ENCODE data around the gene ILDR1.

The ILDR1 gene

DNA sequence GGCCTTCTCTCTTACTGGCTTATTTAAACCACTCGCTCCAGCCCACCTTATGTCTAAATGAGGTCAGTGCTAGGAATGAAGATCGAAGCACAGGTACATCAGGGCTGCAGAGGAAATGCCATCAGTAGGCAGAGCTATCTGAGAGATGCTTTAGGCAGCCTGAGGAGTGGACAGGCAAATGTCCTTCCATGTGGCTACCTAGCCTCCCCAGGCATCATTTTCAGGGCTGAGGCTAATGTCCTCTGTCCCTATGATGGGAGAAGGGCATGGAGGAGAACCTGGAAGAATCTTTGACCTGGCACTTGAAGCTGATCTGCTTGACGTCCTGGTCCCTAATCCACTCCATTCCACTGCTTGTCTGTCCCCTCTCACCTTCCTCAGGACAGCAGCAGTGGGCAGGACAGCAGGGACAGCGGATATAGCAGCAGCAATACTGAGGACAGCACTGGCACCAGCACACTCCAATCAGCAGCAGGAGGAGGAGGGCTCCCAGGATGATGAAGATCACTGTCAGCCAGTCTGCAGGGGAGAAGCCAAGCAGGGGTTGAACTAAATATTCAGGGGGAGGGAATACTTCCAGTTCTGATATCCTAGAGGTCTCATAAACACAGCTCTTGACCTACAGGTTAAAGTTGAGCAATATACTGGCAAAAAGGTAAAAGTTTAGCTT, 21.0 kb downstream of the ILDR1 start:
- Histone ChIP-seq H3F3A (ENCODE audit: insufficient read depth, low read length) (peaks cover 21% of the 10 kb centered on the region), H3K9ac (ENCODE audit: low read length) (no peak overlapping the region), H3K27me3 (replicated peaks; ENCODE audit: insufficient read depth, low read length) (no peaks in the 10 kb centered on the region), H3K4me2 (ENCODE audit: low read depth, low read length) (no peak overlapping the region), H3K4me1 (ENCODE audit: low read length) (peaks cover 51% of the 10 kb centered on the region), H3K9me2 (replicated peaks; ENCODE audit: insufficient read depth, low read length) (no peaks in the 10 kb centered on the region), H3K9me3 (replicated peaks; ENCODE audit: insufficient read depth, low read length) (no peaks in the 10 kb centered on the region), H3K27ac (ENCODE audit: low read length) (no peak overlapping the region), H3K4me3 (ENCODE audit: low read length) (no peak overlapping the region), H2AFZ (ENCODE audit: low read length) (no peak overlapping the region), H3K36me3 (replicated peaks; ENCODE audit: insufficient read depth, low read length) (no peaks in the 10 kb centered on the region), H4K20me1 (ENCODE audit: insufficient read depth, low read length) (no peaks in the 10 kb centered on the region), H3K79me2 (ENCODE audit: low read length) (no peaks in the 10 kb centered on the region)
- TF ChIP-seq EZH2 (optimal IDR thresholded peaks at IDR 0.05; ENCODE audit: low read depth, low read length): no peak
- TF ChIP-seq EZH2phosphoT487 (IDR thresholded peaks at IDR 0.05; ENCODE audit: low read length): no peak
- TF ChIP-seq, protein P1, sequence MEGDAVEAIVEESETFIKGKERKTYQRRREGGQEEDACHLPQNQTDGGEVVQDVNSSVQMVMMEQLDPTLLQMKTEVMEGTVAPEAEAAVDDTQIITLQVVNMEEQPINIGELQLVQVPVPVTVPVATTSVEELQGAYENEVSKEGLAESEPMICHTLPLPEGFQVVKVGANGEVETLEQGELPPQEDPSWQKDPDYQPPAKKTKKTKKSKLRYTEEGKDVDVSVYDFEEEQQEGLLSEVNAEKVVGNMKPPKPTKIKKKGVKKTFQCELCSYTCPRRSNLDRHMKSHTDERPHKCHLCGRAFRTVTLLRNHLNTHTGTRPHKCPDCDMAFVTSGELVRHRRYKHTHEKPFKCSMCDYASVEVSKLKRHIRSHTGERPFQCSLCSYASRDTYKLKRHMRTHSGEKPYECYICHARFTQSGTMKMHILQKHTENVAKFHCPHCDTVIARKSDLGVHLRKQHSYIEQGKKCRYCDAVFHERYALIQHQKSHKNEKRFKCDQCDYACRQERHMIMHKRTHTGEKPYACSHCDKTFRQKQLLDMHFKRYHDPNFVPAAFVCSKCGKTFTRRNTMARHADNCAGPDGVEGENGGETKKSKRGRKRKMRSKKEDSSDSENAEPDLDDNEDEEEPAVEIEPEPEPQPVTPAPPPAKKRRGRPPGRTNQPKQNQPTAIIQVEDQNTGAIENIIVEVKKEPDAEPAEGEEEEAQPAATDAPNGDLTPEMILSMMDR (IDR thresholded peaks at IDR 0.05; ENCODE audit: low read length): no peak
- no peak for DNase-seq

DNA sequence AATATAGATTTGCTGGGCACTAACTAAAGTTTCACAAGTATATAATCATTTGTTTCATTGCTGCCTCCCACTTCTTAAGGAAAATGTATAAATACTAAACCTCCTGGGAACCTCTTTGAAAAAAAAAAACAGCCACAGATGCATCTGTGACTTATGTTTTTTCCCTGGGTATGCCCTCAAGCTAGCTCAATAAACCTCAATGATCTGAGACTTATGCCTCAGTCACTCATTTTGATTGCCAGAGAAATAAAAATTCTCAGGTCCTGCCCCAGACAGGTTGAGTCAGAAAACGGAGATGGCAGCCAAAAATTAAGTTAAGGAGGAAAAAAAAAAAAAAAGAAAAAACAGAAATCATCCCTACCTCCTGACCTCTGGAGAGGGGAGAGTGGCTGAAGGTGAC, 22.1 kb downstream of the ILDR1 start:
- H3K9ac ChIP-seq (ENCODE audit: low read length): no peak overlapping the region
- H3K27me3 ChIP-seq (replicated peaks; ENCODE audit: insufficient read depth, low read length): no peaks in the 10 kb centered on the region
- no peaks in the 10 kb centered on the region for H3K9me3 ChIP-seq (replicated peaks; ENCODE audit: insufficient read depth, low read length)
- H3K4me1 ChIP-seq (ENCODE audit: low read length): peaks cover 57% of the 10 kb centered on the region
- H3K79me2 ChIP-seq (ENCODE audit: low read length): no peaks in the 10 kb centered on the region
- DNase-seq: no peak
- H3K4me2 ChIP-seq (ENCODE audit: low read depth, low read length): no peak overlapping the region
- no peak overlapping the region for H3K4me3 ChIP-seq (ENCODE audit: low read length)
- no peak overlapping the region for H2AFZ ChIP-seq (ENCODE audit: low read length)
- H3F3A ChIP-seq (ENCODE audit: insufficient read depth, low read length): peaks cover 32% of the 10 kb centered on the region
- TF ChIP-seq, protein P1 (IDR thresholded peaks at IDR 0.05; ENCODE audit: low read length): no peak
- TF ChIP-seq EZH2phosphoT487 (IDR thresholded peaks at IDR 0.05; ENCODE audit: low read length) (no peak), EZH2 (optimal IDR thresholded peaks at IDR 0.05; ENCODE audit: low read depth, low read length) (no peak)
- H3K36me3 ChIP-seq (replicated peaks; ENCODE audit: insufficient read depth, low read length): no peaks in the 10 kb centered on the region
- H4K20me1 ChIP-seq (ENCODE audit: insufficient read depth, low read length): no peaks in the 10 kb centered on the region
- no peak overlapping the region for H3K27ac ChIP-seq (ENCODE audit: low read length)
- H3K9me2 ChIP-seq (replicated peaks; ENCODE audit: insufficient read depth, low read length): no peaks in the 10 kb centered on the region

DNA sequence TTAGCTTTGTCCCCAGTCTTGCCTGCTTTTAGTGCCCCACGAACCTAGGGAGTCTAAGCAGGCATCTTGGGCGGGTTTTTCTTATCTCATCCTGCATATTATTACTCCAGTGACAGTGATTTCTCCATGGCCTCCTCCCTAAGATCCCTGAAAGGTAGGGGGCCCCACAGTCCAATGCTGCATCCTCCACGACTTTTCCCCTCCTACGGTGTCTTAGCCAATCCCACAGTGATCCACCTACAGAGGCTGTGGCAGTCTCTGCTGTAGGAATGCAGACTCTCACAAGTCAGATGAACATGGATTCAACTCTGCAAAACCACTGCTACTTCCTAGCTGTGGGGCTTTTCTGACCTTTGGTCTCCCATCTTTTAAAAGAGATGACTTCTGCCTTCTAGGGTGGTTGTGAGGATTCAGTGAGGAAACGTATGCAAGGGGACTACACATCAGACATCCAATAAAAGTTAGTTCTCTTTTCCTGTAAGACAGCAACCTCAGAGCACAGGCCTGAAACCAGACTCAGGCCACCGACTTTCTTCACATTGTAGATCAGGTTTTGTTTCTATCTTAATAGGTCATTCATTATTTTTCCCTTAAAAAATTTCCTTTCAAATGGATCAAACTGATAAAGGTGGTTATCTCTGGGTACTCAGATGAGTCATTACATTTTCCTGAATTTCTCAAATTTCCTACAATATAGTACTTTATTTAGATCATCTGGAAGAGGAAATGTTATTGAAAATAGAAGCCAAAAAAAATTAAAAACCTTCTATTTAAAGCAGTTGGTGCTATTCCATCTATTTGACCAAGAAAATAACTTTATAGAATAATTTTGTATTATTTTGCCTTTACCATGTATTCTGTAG, 23.2 kb downstream of the ILDR1 start:
- H3K4me1 ChIP-seq (ENCODE audit: low read length): peaks cover 54% of the 10 kb centered on the region
- TF ChIP-seq, protein P1 (IDR thresholded peaks at IDR 0.05; ENCODE audit: low read length): no peak
- TF ChIP-seq EZH2 (optimal IDR thresholded peaks at IDR 0.05; ENCODE audit: low read depth, low read length) (no peak), EZH2phosphoT487 (IDR thresholded peaks at IDR 0.05; ENCODE audit: low read length) (no peak)
- no peak overlapping the region for H3K4me2 ChIP-seq (ENCODE audit: low read depth, low read length)

More for the DNA sequence above, 23.2 kb downstream of the ILDR1 start:
- Histone ChIP-seq H3K27ac (ENCODE audit: low read length) (no peak overlapping the region), H4K20me1 (ENCODE audit: insufficient read depth, low read length) (no peaks in the 10 kb centered on the region), H3F3A (ENCODE audit: insufficient read depth, low read length) (peaks cover 27% of the 10 kb centered on the region), H3K9me3 (replicated peaks; ENCODE audit: insufficient read depth, low read length) (no peaks in the 10 kb centered on the region), H3K79me2 (ENCODE audit: low read length) (peaks cover 2% of the 10 kb centered on the region; the same call in 1 of the 2 replicates), H3K9me2 (replicated peaks; ENCODE audit: insufficient read depth, low read length) (no peaks in the 10 kb centered on the region), H2AFZ (ENCODE audit: low read length) (no peak overlapping the region), H3K36me3 (replicated peaks; ENCODE audit: insufficient read depth, low read length) (no peaks in the 10 kb centered on the region), H3K27me3 (replicated peaks; ENCODE audit: insufficient read depth, low read length) (no peaks in the 10 kb centered on the region), H3K9ac (ENCODE audit: low read length) (no peak overlapping the region), H3K4me3 (ENCODE audit: low read length) (no peak overlapping the region)
- DNase-seq: no peak

All from MM.1S (cell line).